HT-29 (cell line): ENCODE measurements around the gene LMO2. TPM values are rescaled to one million over a fixed set of nuclear protein-coding genes. Genes with fewer than 3 reads are reported as not detected.
"Not testable (repeated sequence)": the region's sequence is repeated elsewhere in the genome, so short reads cannot be mapped to it uniquely, and the experiment has no call there.

Source experiments
- DNase-seq: peaks from one replicate; pipeline ENCODE4 v3.0.0-alpha.2; 2015; ENCODE audit warnings: low spot score
- total RNA-seq: library from RNA; depleted of rRNA; stranded (reverse); fragments of >200 nt; shearing (Covaris generic); gene quantifications from 2 replicates; pipeline ENCODE4 v1.2.3, GENCODE V29; 2014; rRNA removed

LMO2 gene
- total RNA-seq, 1 experiment from 2014 or later, result 0.05 TPM

DNA sequence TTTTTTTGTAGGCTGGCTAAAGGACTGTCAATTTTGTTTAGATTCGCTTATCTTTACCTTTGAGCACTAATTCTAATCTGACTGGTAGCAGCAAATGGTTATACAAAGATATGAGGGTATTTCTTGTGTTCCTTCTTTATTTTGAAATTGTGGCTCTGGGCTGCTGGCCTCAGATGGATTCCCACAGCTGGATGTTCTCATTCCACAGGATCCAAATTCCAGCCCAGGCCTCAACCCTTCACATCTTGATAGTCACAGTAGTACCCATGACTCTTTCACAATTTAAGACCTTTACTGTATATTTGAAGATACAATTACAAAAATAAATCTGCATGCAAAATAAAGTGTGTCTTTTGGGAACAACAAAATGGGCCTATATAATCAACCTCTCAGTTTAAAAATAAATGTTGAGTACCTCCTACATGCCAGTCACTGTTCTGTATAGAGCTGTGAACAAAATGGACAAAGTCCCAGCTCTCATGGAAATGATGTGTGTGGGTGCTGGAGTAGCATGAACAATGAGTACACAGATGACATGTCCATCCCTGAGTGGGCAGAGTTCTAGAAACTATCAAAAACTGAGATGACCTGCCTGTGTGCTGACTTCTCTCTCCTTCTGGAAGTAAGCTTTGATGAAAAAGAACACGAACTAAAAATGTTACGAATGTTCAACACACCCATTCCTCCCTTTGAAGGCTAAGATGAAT lies 65.9 kb downstream of the LMO2 start:
- no peak for DNase-seq

DNA sequence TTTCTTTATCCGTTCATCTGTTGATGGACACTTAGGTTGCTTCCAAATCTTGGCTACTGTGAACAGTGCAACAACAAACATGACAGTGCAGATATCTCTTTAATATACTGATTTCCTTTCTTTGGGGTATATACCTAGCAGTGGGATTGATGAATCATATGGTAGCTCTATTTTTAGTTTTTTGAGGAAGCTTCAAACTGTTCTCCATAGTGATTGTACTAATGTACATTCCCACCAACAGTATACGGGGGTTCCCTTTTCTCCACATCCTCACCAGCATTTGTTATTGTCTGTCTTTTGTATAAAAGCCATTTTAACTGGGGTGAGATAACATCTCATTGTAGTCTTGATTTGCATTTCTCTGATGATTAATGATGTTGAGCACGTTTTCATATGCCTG lies 68.9 kb downstream of the LMO2 start:
- not testable (repeated sequence) for DNase-seq

DNA sequence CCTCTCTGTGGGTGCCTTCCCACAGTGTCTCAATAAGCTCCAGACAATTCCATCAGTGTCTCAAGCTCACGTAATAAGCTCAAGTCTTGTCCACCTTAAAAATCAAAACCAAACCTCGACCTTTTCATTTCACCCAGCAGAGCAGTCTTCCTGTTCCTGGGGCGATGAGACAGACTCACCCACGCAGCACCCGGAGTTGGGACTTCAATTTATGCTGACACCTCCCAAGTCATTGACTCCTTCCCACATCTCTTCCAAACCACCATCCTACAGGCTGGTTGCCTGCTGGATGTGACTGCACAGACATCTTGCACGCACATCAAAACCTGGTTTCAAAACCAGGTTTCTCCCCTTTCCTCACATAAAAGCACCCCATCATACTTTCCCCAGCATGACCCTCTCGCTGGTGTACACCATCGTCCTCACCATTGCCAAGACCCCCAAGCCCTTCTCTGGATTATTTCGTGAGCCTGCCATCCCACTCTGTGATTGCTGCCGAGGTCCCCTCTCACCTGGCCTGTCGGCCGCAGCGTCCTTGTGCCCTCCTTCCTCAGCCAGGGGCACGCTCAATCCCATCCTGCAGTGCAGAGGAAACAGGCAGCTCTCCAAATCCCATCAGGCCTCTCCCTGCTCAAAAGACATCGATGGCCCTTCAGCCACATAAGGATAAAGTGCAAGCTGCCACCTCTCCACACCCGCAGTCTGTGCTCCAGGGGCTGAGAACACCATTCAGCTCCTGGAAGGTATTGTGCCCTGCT lies 72.4 kb downstream of the LMO2 start:
- no peak for DNase-seq

Other genes with a start within 250 kb of the LMO2 start
- 0.31 TPM in 1 of 2 replicates, not detected in the other for gene C11orf91, start 191.2 kb downstream of the LMO2 start, total RNA-seq
- gene CD59, start 155.7 kb downstream of the LMO2 start, total RNA-seq, result 90.3 and 115 TPM in 2 replicates
- gene FBXO3, start 117.6 kb downstream of the LMO2 start, total RNA-seq, result 13.6 and 14.9 TPM in 2 replicates
- gene CAPRIN1, start 159.7 kb upstream of the LMO2 start, total RNA-seq, result 360 and 372 TPM in 2 replicates
- 49.7 and 51.8 TPM in 2 replicates for gene NAT10, start 213.6 kb upstream of the LMO2 start, total RNA-seq